ENCODE results near the gene ZNF544.

Gene ZNF544

DNA sequence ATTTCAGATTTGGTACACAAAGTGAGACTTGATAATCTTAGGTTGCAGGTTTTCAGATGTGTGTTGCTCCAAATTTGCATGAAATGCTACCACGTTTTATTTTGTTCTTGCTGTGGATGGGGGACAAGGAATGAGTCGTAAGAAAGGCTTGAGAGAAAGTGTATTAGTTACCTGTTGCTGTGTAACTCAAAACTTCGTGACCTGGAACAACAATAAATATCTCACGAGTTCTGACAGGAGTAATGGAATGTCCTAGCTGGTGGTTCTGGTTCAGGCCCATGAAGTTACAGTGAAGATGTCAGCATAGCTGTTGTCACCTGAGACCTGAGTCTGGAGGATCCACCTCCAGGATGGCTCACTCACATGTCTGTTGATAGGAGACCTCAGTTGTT lies 51.2 kb downstream of the ZNF544 start:
- H3K27me3 ChIP-seq (ENCODE audit: insufficient read depth, low read depth), result no peaks in the 10 kb centered on the region
- no peaks in the 10 kb centered on the region for H3K36me3 ChIP-seq (ENCODE audit: insufficient read depth)
- H2AFZ ChIP-seq (ENCODE audit: low read depth), result no peak overlapping the region
- H3K27ac ChIP-seq, result no peak overlapping the region
- H3K4me2 ChIP-seq, result peak overlapping the region; percentile 84; the same call in 1 of the 2 replicates
- no peaks in the 10 kb centered on the region for H4K20me1 ChIP-seq (ENCODE audit: insufficient read depth)
- TF ChIP-seq, protein P1, sequence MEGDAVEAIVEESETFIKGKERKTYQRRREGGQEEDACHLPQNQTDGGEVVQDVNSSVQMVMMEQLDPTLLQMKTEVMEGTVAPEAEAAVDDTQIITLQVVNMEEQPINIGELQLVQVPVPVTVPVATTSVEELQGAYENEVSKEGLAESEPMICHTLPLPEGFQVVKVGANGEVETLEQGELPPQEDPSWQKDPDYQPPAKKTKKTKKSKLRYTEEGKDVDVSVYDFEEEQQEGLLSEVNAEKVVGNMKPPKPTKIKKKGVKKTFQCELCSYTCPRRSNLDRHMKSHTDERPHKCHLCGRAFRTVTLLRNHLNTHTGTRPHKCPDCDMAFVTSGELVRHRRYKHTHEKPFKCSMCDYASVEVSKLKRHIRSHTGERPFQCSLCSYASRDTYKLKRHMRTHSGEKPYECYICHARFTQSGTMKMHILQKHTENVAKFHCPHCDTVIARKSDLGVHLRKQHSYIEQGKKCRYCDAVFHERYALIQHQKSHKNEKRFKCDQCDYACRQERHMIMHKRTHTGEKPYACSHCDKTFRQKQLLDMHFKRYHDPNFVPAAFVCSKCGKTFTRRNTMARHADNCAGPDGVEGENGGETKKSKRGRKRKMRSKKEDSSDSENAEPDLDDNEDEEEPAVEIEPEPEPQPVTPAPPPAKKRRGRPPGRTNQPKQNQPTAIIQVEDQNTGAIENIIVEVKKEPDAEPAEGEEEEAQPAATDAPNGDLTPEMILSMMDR (conservative IDR thresholded peaks at IDR 0.05; ENCODE audit: low read depth, low read length), result no peak
- H3K9ac ChIP-seq, result no peak overlapping the region
- peaks cover 15% of the 10 kb centered on the region for H3K79me2 ChIP-seq (ENCODE audit: insufficient read depth, low read depth)
- peaks cover 6% of the 10 kb centered on the region for H3K4me1 ChIP-seq (ENCODE audit: low read depth, poor library complexity, severe bottlenecking)
- H3K4me3 ChIP-seq (IDR thresholded peaks at IDR 0.05; ENCODE audit: insufficient read depth, low read depth, low read length), result no peak overlapping the region

- TF ChIP-seq, protein P1 (conservative IDR thresholded peaks at IDR 0.05; ENCODE audit: low read depth, low read length), result no peak
- no peak overlapping the region for H2AFZ ChIP-seq (ENCODE audit: low read depth)
- H3K27ac ChIP-seq, result no peak overlapping the region
- no peak overlapping the region for H3K9ac ChIP-seq
- H3K4me1 ChIP-seq (ENCODE audit: low read depth, poor library complexity, severe bottlenecking), result peaks cover 6% of the 10 kb centered on the region
- H4K20me1 ChIP-seq (ENCODE audit: insufficient read depth), result no peaks in the 10 kb centered on the region
- peaks cover 13% of the 10 kb centered on the region for H3K79me2 ChIP-seq (ENCODE audit: insufficient read depth, low read depth)
- H3K4me3 ChIP-seq (IDR thresholded peaks at IDR 0.05; ENCODE audit: insufficient read depth, low read depth, low read length), result no peak overlapping the region
- peaks cover 11% of the 10 kb centered on the region; the same call in 1 of the 2 replicates for H3K36me3 ChIP-seq (ENCODE audit: insufficient read depth)
- no peak overlapping the region for H3K4me2 ChIP-seq
- H3K27me3 ChIP-seq (ENCODE audit: insufficient read depth, low read depth), result no peaks in the 10 kb centered on the region
These were observed 55.5 kb downstream of the ZNF544 start for GRCh38 chr19:58284199-58284598.

- TF ChIP-seq, protein P1 (conservative IDR thresholded peaks at IDR 0.05; ENCODE audit: low read depth, low read length), result no peak
- H3K27ac ChIP-seq, result no peak overlapping the region
- H3K9ac ChIP-seq, result no peak overlapping the region
- H3K4me2 ChIP-seq, result no peak overlapping the region
- no peaks in the 10 kb centered on the region for H3K4me1 ChIP-seq (ENCODE audit: low read depth, poor library complexity, severe bottlenecking)
- no peaks in the 10 kb centered on the region for H4K20me1 ChIP-seq (ENCODE audit: insufficient read depth)
- no peaks in the 10 kb centered on the region for H3K79me2 ChIP-seq (ENCODE audit: insufficient read depth, low read depth)
- no peaks in the 10 kb centered on the region; the same call in 1 of the 2 replicates for H3K36me3 ChIP-seq (ENCODE audit: insufficient read depth)
- no peak overlapping the region for H2AFZ ChIP-seq (ENCODE audit: low read depth)
- no peak overlapping the region for H3K4me3 ChIP-seq (IDR thresholded peaks at IDR 0.05; ENCODE audit: insufficient read depth, low read depth, low read length)
- no peaks in the 10 kb centered on the region for H3K27me3 ChIP-seq (ENCODE audit: insufficient read depth, low read depth)
These were observed 63.2 kb downstream of the ZNF544 start for GRCh38 chr19:58291943-58292342.

GRCh38 chr19:58294743-58295374 lies 66.1 kb downstream of the ZNF544 start:
- no peaks in the 10 kb centered on the region for H3K79me2 ChIP-seq (ENCODE audit: insufficient read depth, low read depth)
- no peak overlapping the region for H3K27ac ChIP-seq
- TF ChIP-seq, protein P1 (conservative IDR thresholded peaks at IDR 0.05; ENCODE audit: low read depth, low read length), result no peak
- no peak overlapping the region for H3K4me2 ChIP-seq
- no peak overlapping the region for H2AFZ ChIP-seq (ENCODE audit: low read depth)
- H3K27me3 ChIP-seq (ENCODE audit: insufficient read depth, low read depth), result no peaks in the 10 kb centered on the region
- H3K9ac ChIP-seq, result no peak overlapping the region
- H3K36me3 ChIP-seq (ENCODE audit: insufficient read depth), result no peaks in the 10 kb centered on the region
- H3K4me3 ChIP-seq (IDR thresholded peaks at IDR 0.05; ENCODE audit: insufficient read depth, low read depth, low read length), result no peak overlapping the region
- H3K4me1 ChIP-seq (ENCODE audit: low read depth, poor library complexity, severe bottlenecking), result no peaks in the 10 kb centered on the region
- H4K20me1 ChIP-seq (ENCODE audit: insufficient read depth), result no peaks in the 10 kb centered on the region

Measured in KMS-11 (cell line).